ENCODE measurements around the gene PGGT1B. TPM values are rescaled to one million over a fixed set of nuclear protein-coding genes. Genes with fewer than 3 reads are reported as not detected.

The PGGT1B gene
- total and polyA plus RNA-seq, 9 of the 15 experiments (the other 6 are each of a cell fraction or from before 2014, with no cell fraction given): 5.3 to 33.7 (median 19.8) TPM

GRCh38 chr5:115189866-115190265 lies 72.8 kb downstream of the PGGT1B start:
- Histone ChIP-seq H3K4me2 (ENCODE audit: insufficient read depth, low read length) (no peak overlapping the region), H3K27me3 (ENCODE audit: control insufficient read depth in 2 of 2, insufficient read depth in 2 of 2, low read length in 2 of 2) (no peaks in the 10 kb centered on the region; a peak in 1 of 5 replicates), H3K9me3 (replicated peaks; ENCODE audit: control insufficient read depth, insufficient read depth, low read depth, low read length) (no peaks in the 10 kb centered on the region), H3K4me1 (replicated peaks in 1 of 2; ENCODE audit: control insufficient read depth in 2 of 2, insufficient read depth in 2 of 2, low read length in 2 of 2) (no peaks in the 10 kb centered on the region), H3K36me3 (ENCODE audit: control insufficient read depth, insufficient read depth, low read length) (no peaks in the 10 kb centered on the region), H3K9me1 (ENCODE audit: control insufficient read depth, insufficient read depth, low read length) (no peaks in the 10 kb centered on the region), H3K79me2 (ENCODE audit: control insufficient read depth, insufficient read depth, low read length) (no peaks in the 10 kb centered on the region), H3K27ac (ENCODE audit: extremely low read depth, low read depth, low read length) (no peak overlapping the region), H3K4me3 (no peak overlapping the region), H4K20me1 (replicated peaks; ENCODE audit: control insufficient read depth, insufficient read depth, low read length) (no peaks in the 10 kb centered on the region), H3K9ac (ENCODE audit: insufficient read depth in 1 of 2, low read depth in 2 of 2, low read length in 2 of 2) (no peak overlapping the region), H2AFZ (ENCODE audit: low read depth, low read length) (no peak overlapping the region)
- BruUV-seq (replicated peaks): no TSS peak
- ChIA-PET CTCF (ENCODE audit: low intra/inter-chr PET ratio) (no interaction called here), POLR2A (interaction anchor here (1.0 kb wide), 1 partner anchor 15 kb away, joined by 3 read pairs; no protein-coding TSS in a partner anchor)
- WGBS (ENCODE audit: insufficient coverage, low coverage, missing lambda C conversion rate): 0% methylated on average over 2 of the region's 2 CpGs
- no peak for ATAC-seq
- intact Hi-C loops (cut with micrococcal nuclease): no loop called here
- FAIRE-seq: no peak
- no peak for DNase-seq (ENCODE audit: extremely low read depth in 1 of 4, low spot score in 3 of 4)
- in situ Hi-C loops (cut with MboI): no loop called here
- TF ChIP-seq RBM17 (IDR thresholded peaks at IDR 0.05; ENCODE audit: borderline replicate concordance, low read depth, low read length) (no peak), WHSC1 (IDR thresholded peaks at IDR 0.05; ENCODE audit: low read length) (no peak), SMAD3 (CRISPR knock-in tag; conservative IDR thresholded peaks at IDR 0.05) (no peak), ELK1 (CRISPR knock-in tag; IDR thresholded peaks at IDR 0.05) (no peak), MTF1 (CRISPR knock-in tag; IDR thresholded peaks at IDR 0.05; ENCODE audit: borderline replicate concordance) (no peak), PYGO2 (tag; IDR thresholded peaks at IDR 0.05) (no peak), BCLAF1 (IDR thresholded peaks at IDR 0.05; ENCODE audit: borderline replicate concordance in 1 of 2, control insufficient read depth in 1 of 2, low read depth in 2 of 2, low read length in 1 of 2) (no peak), ADNP (tag; IDR thresholded peaks at IDR 0.05) (no peak), ZNF507 (tag; conservative IDR thresholded peaks at IDR 0.05) (no peak), BRF1 (IDR thresholded peaks at IDR 0.05; ENCODE audit: borderline replicate concordance, extremely low read depth, insufficient read length) (no peak)
